Measurements from ENCODE around the gene PKDCC. TPM values are rescaled to one million over a fixed set of nuclear protein-coding genes. Genes with fewer than 3 reads are reported as not detected.

The PKDCC gene, protein sequence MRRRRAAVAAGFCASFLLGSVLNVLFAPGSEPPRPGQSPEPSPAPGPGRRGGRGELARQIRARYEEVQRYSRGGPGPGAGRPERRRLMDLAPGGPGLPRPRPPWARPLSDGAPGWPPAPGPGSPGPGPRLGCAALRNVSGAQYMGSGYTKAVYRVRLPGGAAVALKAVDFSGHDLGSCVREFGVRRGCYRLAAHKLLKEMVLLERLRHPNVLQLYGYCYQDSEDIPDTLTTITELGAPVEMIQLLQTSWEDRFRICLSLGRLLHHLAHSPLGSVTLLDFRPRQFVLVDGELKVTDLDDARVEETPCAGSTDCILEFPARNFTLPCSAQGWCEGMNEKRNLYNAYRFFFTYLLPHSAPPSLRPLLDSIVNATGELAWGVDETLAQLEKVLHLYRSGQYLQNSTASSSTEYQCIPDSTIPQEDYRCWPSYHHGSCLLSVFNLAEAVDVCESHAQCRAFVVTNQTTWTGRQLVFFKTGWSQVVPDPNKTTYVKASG
- 60.1 and 65.3 TPM in 2 replicates for total RNA-seq (2014; rRNA removed; shearing (Covaris generic))

DNA sequence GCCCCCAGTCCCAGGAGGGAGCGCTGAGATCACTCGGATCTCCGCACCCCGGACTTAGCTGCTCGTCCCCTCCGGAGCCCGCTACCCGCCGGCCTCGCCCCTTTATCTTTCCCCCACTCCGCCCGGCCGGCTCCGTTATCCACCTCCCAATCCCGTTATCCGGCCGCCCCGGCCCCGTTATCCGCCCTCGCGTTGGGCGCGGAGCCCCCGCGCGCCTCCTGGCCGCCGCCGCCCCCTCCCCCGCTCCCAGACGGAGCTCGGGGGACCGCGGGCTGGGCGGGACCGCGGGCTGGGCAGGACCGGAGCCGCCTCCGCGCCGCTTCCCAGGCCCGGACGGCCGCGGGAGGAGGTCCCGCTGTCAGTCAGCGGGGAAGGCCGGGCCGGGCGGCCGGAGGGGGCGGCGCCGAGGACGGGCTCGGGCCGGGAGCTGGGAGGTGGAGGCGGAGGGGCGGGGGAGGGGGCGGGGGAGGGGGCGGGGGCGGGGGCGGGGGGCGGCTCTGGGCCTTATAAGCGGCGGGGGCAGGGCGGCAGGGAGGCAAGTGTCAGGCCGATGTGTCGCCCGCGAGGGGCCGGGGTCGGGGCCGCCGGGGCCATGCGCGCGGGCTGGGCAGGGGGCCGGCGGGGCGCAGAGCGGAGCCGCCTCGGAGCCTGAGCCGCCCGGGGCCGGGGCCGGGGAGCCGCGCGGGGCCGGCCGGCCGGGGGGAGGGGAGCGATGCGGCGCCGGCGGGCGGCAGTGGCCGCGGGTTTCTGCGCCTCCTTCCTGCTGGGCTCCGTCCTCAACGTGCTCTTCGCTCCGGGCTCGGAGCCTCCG, at the start of gene PKDCC:
Gene PKDCC, plus strand, starts transcription at position 534 of the 811 bp plus-strand sequence. Its CDS starts 179 bp downstream, at position 713.
- H3K27ac ChIP-seq: peak within 1 kb of the TSS; percentile 44; the same call in 1 of the 2 replicates
- H3K9me3 ChIP-seq (replicated peaks): no peaks in the 10 kb centered on the region; the same call in none of the 2 replicates
- no peaks in the 10 kb centered on the region for H3K27me3 ChIP-seq (replicated peaks)
- H3K4me3 ChIP-seq: peak within 1 kb of the TSS; percentile 88
- DNase-seq (ENCODE audit: low read depth in 1 of 2, low spot score in 2 of 2): peak; percentile 66 to 84
- peaks cover 20% of the 10 kb centered on the region; the same call in 1 of the 2 replicates for H3K36me3 ChIP-seq
- peaks cover 51% of the 10 kb centered on the region for H3K4me1 ChIP-seq (replicated peaks)

GRCh38 chr2:41998186-41999127, 49.4 kb upstream of the PKDCC start:
- H3K27ac ChIP-seq: no peak overlapping the region
- no peak overlapping the region for H3K4me3 ChIP-seq
- DNase-seq (ENCODE audit: low read depth in 1 of 2, low spot score in 2 of 2): no peak

GRCh38 chr2:41999128-41999480, 48.7 kb upstream of the PKDCC start:
- no peak overlapping the region for H3K4me3 ChIP-seq
- no peak for DNase-seq (ENCODE audit: low read depth in 1 of 2, low spot score in 2 of 2)
- no peaks in the 10 kb centered on the region for H3K27me3 ChIP-seq (replicated peaks)

More at GRCh38 chr2:41998186-41999127, 49.4 kb upstream of the PKDCC start:
- H3K4me1 ChIP-seq (replicated peaks): no peaks in the 10 kb centered on the region
- no peaks in the 10 kb centered on the region for H3K9me3 ChIP-seq (replicated peaks)
- H3K36me3 ChIP-seq: no peaks in the 10 kb centered on the region
- no peaks in the 10 kb centered on the region for H3K27me3 ChIP-seq (replicated peaks)

DNA sequence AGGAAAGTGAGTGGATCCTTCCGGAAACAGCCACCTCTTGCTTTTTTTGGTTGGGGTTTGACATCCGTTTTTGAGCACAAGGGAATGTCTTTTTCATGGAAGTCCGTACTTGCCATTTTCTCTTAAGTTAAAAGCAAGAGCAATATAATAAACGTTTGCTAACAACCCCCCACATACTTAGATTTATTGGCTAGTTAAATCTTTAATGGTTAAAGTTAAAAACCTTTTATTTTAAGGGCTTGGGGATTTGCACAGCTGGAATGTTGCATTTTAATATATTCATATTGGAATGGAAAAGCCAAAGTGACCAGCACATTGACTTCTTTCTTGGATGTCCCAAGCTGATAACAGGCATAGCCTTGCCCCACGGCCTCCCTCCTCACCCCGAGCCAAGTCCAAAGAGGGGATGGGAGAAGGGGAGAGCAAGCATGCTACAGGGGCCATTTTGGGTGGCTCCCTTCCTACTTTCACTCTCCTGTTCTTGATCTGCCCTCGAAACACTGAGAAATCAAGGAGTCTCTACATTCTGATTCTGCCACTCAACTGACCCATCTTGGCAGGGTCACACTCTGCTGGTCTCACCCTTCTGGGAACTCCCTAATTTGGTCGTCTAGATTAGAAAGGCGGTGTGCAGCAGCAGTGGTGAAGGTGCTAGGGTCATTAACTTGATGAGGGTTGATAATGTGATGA, 48.1 kb upstream of the PKDCC start:
- H3K27ac ChIP-seq: no peak overlapping the region
- H3K27me3 ChIP-seq (replicated peaks): no peaks in the 10 kb centered on the region
- no peaks in the 10 kb centered on the region for H3K4me1 ChIP-seq (replicated peaks)
- no peak for DNase-seq (ENCODE audit: low read depth in 1 of 2, low spot score in 2 of 2)
- peaks cover 6% of the 10 kb centered on the region for H3K9me3 ChIP-seq (replicated peaks)
- H3K4me3 ChIP-seq: no peak overlapping the region
- H3K36me3 ChIP-seq: no peaks in the 10 kb centered on the region

More at GRCh38 chr2:41999128-41999480, 48.7 kb upstream of the PKDCC start:
- H3K27ac ChIP-seq: no peak overlapping the region
- no peaks in the 10 kb centered on the region for H3K4me1 ChIP-seq (replicated peaks)
- H3K9me3 ChIP-seq (replicated peaks): peaks cover 1% of the 10 kb centered on the region; the same call in 1 of the 2 replicates
- no peaks in the 10 kb centered on the region for H3K36me3 ChIP-seq

GRCh38 chr2:42001711-42002201, 46.1 kb upstream of the PKDCC start:
- no peak overlapping the region for H3K4me3 ChIP-seq
- H3K4me1 ChIP-seq (replicated peaks): no peaks in the 10 kb centered on the region
- H3K27ac ChIP-seq: no peak overlapping the region
- no peaks in the 10 kb centered on the region for H3K36me3 ChIP-seq
- DNase-seq (ENCODE audit: low read depth in 1 of 2, low spot score in 2 of 2): no peak
- no peaks in the 10 kb centered on the region for H3K27me3 ChIP-seq (replicated peaks)
- H3K9me3 ChIP-seq (replicated peaks): peaks cover 16% of the 10 kb centered on the region

GRCh38 chr2:42007551-42007950, 40.3 kb upstream of the PKDCC start:
- Histone ChIP-seq H3K27ac (no peak overlapping the region), H3K9me3 (replicated peaks) (peaks cover 16% of the 10 kb centered on the region), H3K36me3 (no peaks in the 10 kb centered on the region), H3K27me3 (replicated peaks) (no peaks in the 10 kb centered on the region), H3K4me1 (replicated peaks) (peaks cover 34% of the 10 kb centered on the region), H3K4me3 (no peak overlapping the region)
- DNase-seq (ENCODE audit: low read depth in 1 of 2, low spot score in 2 of 2): no peak

- no peak for DNase-seq (ENCODE audit: low read depth in 1 of 2, low spot score in 2 of 2)
- peaks cover 16% of the 10 kb centered on the region for H3K9me3 ChIP-seq (replicated peaks)
- peaks cover 34% of the 10 kb centered on the region for H3K4me1 ChIP-seq (replicated peaks)
- no peaks in the 10 kb centered on the region for H3K27me3 ChIP-seq (replicated peaks)
- H3K4me3 ChIP-seq: no peak overlapping the region
- no peaks in the 10 kb centered on the region for H3K36me3 ChIP-seq
- no peak overlapping the region for H3K27ac ChIP-seq
Observed at GRCh38 chr2:42008241-42008921, 39.4 kb upstream of the PKDCC start.

GRCh38 chr2:42009657-42010580, 37.9 kb upstream of the PKDCC start:
- no peaks in the 10 kb centered on the region for H3K36me3 ChIP-seq
- peaks cover 7% of the 10 kb centered on the region for H3K9me3 ChIP-seq (replicated peaks)
- peak overlapping the region; percentile 41 for H3K27ac ChIP-seq
- peaks cover 34% of the 10 kb centered on the region for H3K4me1 ChIP-seq (replicated peaks)
- H3K4me3 ChIP-seq: no peak overlapping the region
- DNase-seq (ENCODE audit: low read depth in 1 of 2, low spot score in 2 of 2): peak in 1 of 2 experiments; percentile 36
- H3K27me3 ChIP-seq (replicated peaks): no peaks in the 10 kb centered on the region

GRCh38 chr2:42010743-42011298, 37.0 kb upstream of the PKDCC start:
- no peaks in the 10 kb centered on the region for H3K36me3 ChIP-seq
- H3K27me3 ChIP-seq (replicated peaks): no peaks in the 10 kb centered on the region
- peak overlapping the region; percentile 41; the same call in 1 of the 2 replicates for H3K27ac ChIP-seq
- no peak overlapping the region for H3K4me3 ChIP-seq
- DNase-seq (ENCODE audit: low read depth in 1 of 2, low spot score in 2 of 2): peak; percentile 80 to 81
- peaks cover 34% of the 10 kb centered on the region for H3K4me1 ChIP-seq (replicated peaks)
- no peaks in the 10 kb centered on the region for H3K9me3 ChIP-seq (replicated peaks)

- Histone ChIP-seq H3K9me3 (replicated peaks) (no peaks in the 10 kb centered on the region), H3K27ac (no peak overlapping the region), H3K4me1 (replicated peaks) (peaks cover 34% of the 10 kb centered on the region), H3K36me3 (no peaks in the 10 kb centered on the region), H3K27me3 (replicated peaks) (no peaks in the 10 kb centered on the region), H3K4me3 (no peak overlapping the region)
- DNase-seq (ENCODE audit: low read depth in 1 of 2, low spot score in 2 of 2): no peak
Observed at GRCh38 chr2:42012137-42012536, 35.7 kb upstream of the PKDCC start.

DNA sequence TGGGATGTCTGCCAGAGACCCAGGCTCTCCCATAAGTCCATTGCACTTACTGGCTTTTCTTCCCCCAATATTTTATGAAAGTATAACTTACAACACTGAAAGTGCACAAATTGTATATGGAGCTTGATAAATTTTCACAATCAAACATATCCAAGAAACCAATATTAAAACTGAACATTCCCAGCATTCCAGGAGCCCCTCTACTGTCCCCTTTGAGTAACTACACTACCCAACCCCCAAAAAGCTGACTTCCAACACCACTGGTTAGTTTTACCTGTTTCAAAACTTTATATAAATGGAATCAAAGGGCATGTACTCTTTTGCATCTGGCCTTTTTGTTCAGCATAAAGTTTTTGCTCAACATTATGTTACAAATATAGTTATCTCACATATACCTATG, 35.2 kb upstream of the PKDCC start:
- Histone ChIP-seq H3K4me3 (no peak overlapping the region), H3K27me3 (replicated peaks) (no peaks in the 10 kb centered on the region), H3K36me3 (no peaks in the 10 kb centered on the region), H3K4me1 (replicated peaks) (peaks cover 34% of the 10 kb centered on the region), H3K27ac (no peak overlapping the region), H3K9me3 (replicated peaks) (no peaks in the 10 kb centered on the region)
- peak in 1 of 2 experiments; percentile 20 for DNase-seq (ENCODE audit: low read depth in 1 of 2, low spot score in 2 of 2)
